T-helper 2 cell treated with Interferon-gamma antibody and Interleukin-4, amounts not matched to agents 5 μg/mL and 100 μg/mL, for 36 hours (primary cell): ENCODE measurements around the gene NAT9.
A peak's percentile ranks its signal among the peaks of the same experiment; 100 is the strongest.

Experiments
- DNase-seq: peaks from one replicate; pipeline ENCODE4 v3.0.0; 2021; ENCODE audit warnings: low spot score
- H3K27ac Mint-ChIP-seq: one replicate; pipeline ENCODE4 v1.8.0; 2021; ENCODE audit warnings: mild to moderate bottlenecking, mixed read lengths
- H3K27me3 Mint-ChIP-seq: one replicate; pipeline ENCODE4 v1.8.0; 2021; ENCODE audit warnings: low read depth, mixed read lengths
- H3K36me3 Mint-ChIP-seq: one replicate; pipeline ENCODE4 v1.8.0; 2021; ENCODE audit warnings: low read depth, mixed read lengths
- H3K4me1 Mint-ChIP-seq: one replicate; pipeline ENCODE4 v1.8.0; 2021; ENCODE audit warnings: low read depth, mixed read lengths
- H3K4me3 Mint-ChIP-seq: one replicate; pipeline ENCODE4 v1.8.0; 2022; ENCODE audit warnings: mild to moderate bottlenecking, moderate library complexity, mixed read lengths
- H3K9me3 Mint-ChIP-seq: one replicate; pipeline ENCODE4 v1.8.0; 2021; ENCODE audit warnings: mixed read lengths

The NAT9 gene

GRCh38 chr17:74798239-74798707 is 22.1 kb upstream of the NAT9 start:
- Mint-ChIP-seq H3K36me3 (peaks cover 26% of the 10 kb centered on the region), H3K27me3 (no peaks in the 10 kb centered on the region), H3K4me1 (peaks cover 4% of the 10 kb centered on the region), H3K9me3 (no peaks in the 10 kb centered on the region), H3K4me3 (no peak overlapping the region), H3K27ac (no peak overlapping the region)
- no peak for DNase-seq

- Mint-ChIP-seq H3K27me3 (no peaks in the 10 kb centered on the region), H3K36me3 (peaks cover 30% of the 10 kb centered on the region), H3K9me3 (no peaks in the 10 kb centered on the region), H3K27ac (no peak overlapping the region), H3K4me1 (peaks cover 4% of the 10 kb centered on the region), H3K4me3 (no peak overlapping the region)
- no peak for DNase-seq
Measured at GRCh38 chr17:74797824-74798223, 21.7 kb upstream of the NAT9 start.

GRCh38 chr17:74796866-74797265 is 20.7 kb upstream of the NAT9 start:
- peaks cover 29% of the 10 kb centered on the region for H3K36me3 Mint-ChIP-seq
- H3K27me3 Mint-ChIP-seq = no peaks in the 10 kb centered on the region
- no peak for DNase-seq
- H3K4me1 Mint-ChIP-seq = peaks cover 4% of the 10 kb centered on the region
- H3K4me3 Mint-ChIP-seq = no peak overlapping the region
- no peaks in the 10 kb centered on the region for H3K9me3 Mint-ChIP-seq
- no peak overlapping the region for H3K27ac Mint-ChIP-seq

- Mint-ChIP-seq H3K4me1 (peaks cover 9% of the 10 kb centered on the region), H3K4me3 (no peak overlapping the region), H3K36me3 (peaks cover 33% of the 10 kb centered on the region), H3K27ac (no peak overlapping the region), H3K9me3 (no peaks in the 10 kb centered on the region), H3K27me3 (no peaks in the 10 kb centered on the region)
- DNase-seq = no peak
Measured at GRCh38 chr17:74796211-74796610, 20.1 kb upstream of the NAT9 start.

- H3K4me3 Mint-ChIP-seq = no peak overlapping the region
Measured at GRCh38 chr17:74795327-74796020, 19.3 kb upstream of the NAT9 start.

GRCh38 chr17:74792586-74793105 is 16.5 kb upstream of the NAT9 start:
- Mint-ChIP-seq H3K27ac (no peak overlapping the region), H3K9me3 (no peaks in the 10 kb centered on the region)

More at GRCh38 chr17:74795327-74796020, 19.3 kb upstream of the NAT9 start:
- no peak for DNase-seq
- Mint-ChIP-seq H3K27me3 (no peaks in the 10 kb centered on the region), H3K36me3 (peaks cover 38% of the 10 kb centered on the region), H3K27ac (no peak overlapping the region), H3K4me1 (peaks cover 15% of the 10 kb centered on the region), H3K9me3 (no peaks in the 10 kb centered on the region)

GRCh38 chr17:74790161-74791058 is 14.3 kb upstream of the NAT9 start:
- H3K4me1 Mint-ChIP-seq = peaks cover 22% of the 10 kb centered on the region
- H3K27ac Mint-ChIP-seq = peak overlapping the region; percentile 64
- H3K36me3 Mint-ChIP-seq = peaks cover 35% of the 10 kb centered on the region
- H3K9me3 Mint-ChIP-seq = no peaks in the 10 kb centered on the region
- peak overlapping the region; percentile 58 for H3K4me3 Mint-ChIP-seq
- no peaks in the 10 kb centered on the region for H3K27me3 Mint-ChIP-seq
- DNase-seq = no peak

More at GRCh38 chr17:74792586-74793105, 16.5 kb upstream of the NAT9 start:
- Mint-ChIP-seq H3K4me3 (no peak overlapping the region), H3K27me3 (no peaks in the 10 kb centered on the region), H3K4me1 (peaks cover 17% of the 10 kb centered on the region), H3K36me3 (peaks cover 34% of the 10 kb centered on the region)
- no peak for DNase-seq

GRCh38 chr17:74786431-74787055 is 10.4 kb upstream of the NAT9 start:
- no peaks in the 10 kb centered on the region for H3K27me3 Mint-ChIP-seq
- H3K27ac Mint-ChIP-seq = peak overlapping the region; percentile 41
- H3K4me1 Mint-ChIP-seq = peaks cover 43% of the 10 kb centered on the region
- peaks cover 42% of the 10 kb centered on the region for H3K36me3 Mint-ChIP-seq
- peak overlapping the region; percentile 3 for H3K4me3 Mint-ChIP-seq
- DNase-seq = no peak
- no peaks in the 10 kb centered on the region for H3K9me3 Mint-ChIP-seq

- H3K27me3 Mint-ChIP-seq = no peaks in the 10 kb centered on the region
- H3K27ac Mint-ChIP-seq = no peak overlapping the region
- peaks cover 41% of the 10 kb centered on the region for H3K36me3 Mint-ChIP-seq
- DNase-seq = no peak
- H3K9me3 Mint-ChIP-seq = no peaks in the 10 kb centered on the region
- H3K4me3 Mint-ChIP-seq = no peak overlapping the region
- peaks cover 44% of the 10 kb centered on the region for H3K4me1 Mint-ChIP-seq
Measured at GRCh38 chr17:74785981-74786360, 9.8 kb upstream of the NAT9 start.

- Mint-ChIP-seq H3K9me3 (no peaks in the 10 kb centered on the region), H3K4me3 (peak overlapping the region; percentile 32), H3K27ac (peak overlapping the region; percentile 68), H3K36me3 (peaks cover 37% of the 10 kb centered on the region), H3K27me3 (no peaks in the 10 kb centered on the region), H3K4me1 (peaks cover 44% of the 10 kb centered on the region)
- DNase-seq = peak; percentile 27
Measured at GRCh38 chr17:74785096-74785980, 9.2 kb upstream of the NAT9 start.

- Mint-ChIP-seq H3K4me3 (no peak overlapping the region), H3K9me3 (no peaks in the 10 kb centered on the region), H3K27me3 (no peaks in the 10 kb centered on the region), H3K4me1 (peaks cover 53% of the 10 kb centered on the region), H3K36me3 (peaks cover 36% of the 10 kb centered on the region), H3K27ac (peak overlapping the region; percentile 38)
- DNase-seq = no peak
Measured at GRCh38 chr17:74784125-74784810, 8.1 kb upstream of the NAT9 start.

GRCh38 chr17:74782571-74782970 is 6.4 kb upstream of the NAT9 start:
- Mint-ChIP-seq H3K4me1 (peaks cover 63% of the 10 kb centered on the region), H3K27me3 (no peaks in the 10 kb centered on the region), H3K4me3 (no peak overlapping the region), H3K9me3 (no peaks in the 10 kb centered on the region), H3K27ac (peak overlapping the region; percentile 58), H3K36me3 (peaks cover 35% of the 10 kb centered on the region)
- no peak for DNase-seq
